OCI-M2 (cell line): Measurements from ENCODE around the gene CFAP53.
"Not testable (repeated sequence)": the region's sequence is repeated elsewhere in the genome, so short reads cannot be mapped to it uniquely, and the experiment has no call there.

Experiments
- DNase-seq: peaks from one replicate; lab custom pipeline; 2025; ENCODE audit not compliant: unreplicated experiment; lab: John Stamatoyannopoulos, UW

The CFAP53 gene, protein sequence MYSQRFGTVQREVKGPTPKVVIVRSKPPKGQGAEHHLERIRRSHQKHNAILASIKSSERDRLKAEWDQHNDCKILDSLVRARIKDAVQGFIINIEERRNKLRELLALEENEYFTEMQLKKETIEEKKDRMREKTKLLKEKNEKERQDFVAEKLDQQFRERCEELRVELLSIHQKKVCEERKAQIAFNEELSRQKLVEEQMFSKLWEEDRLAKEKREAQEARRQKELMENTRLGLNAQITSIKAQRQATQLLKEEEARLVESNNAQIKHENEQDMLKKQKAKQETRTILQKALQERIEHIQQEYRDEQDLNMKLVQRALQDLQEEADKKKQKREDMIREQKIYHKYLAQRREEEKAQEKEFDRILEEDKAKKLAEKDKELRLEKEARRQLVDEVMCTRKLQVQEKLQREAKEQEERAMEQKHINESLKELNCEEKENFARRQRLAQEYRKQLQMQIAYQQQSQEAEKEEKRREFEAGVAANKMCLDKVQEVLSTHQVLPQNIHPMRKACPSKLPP

DNA sequence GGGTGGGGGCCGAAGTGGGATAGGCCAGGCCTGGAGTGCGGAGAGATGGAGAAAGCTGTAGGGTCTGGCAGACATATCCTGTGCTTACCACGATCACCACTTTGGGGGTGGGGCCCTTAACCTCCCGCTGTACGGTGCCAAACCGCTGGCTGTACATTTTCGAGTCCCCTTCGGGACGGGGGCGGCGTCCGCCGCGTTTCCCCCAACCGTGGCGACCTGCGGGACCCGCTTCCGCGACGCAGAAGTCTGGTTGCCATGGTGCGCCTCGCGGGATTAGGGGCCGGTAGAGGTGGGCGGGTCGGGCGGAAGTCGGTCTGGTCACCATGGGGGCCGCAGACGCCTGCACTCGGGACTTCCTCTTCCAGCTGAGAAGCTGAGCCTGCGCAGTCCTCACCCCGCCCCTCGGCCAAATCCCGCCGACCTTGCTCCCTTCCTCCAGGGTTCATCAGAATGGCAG, at the start of gene CFAP53:
Gene CFAP53, minus strand, starts transcription at position 248 of the 457 bp plus-strand sequence. Its CDS starts 91 bp downstream, at position 157.
- peak; percentile 60 for DNase-seq

DNA sequence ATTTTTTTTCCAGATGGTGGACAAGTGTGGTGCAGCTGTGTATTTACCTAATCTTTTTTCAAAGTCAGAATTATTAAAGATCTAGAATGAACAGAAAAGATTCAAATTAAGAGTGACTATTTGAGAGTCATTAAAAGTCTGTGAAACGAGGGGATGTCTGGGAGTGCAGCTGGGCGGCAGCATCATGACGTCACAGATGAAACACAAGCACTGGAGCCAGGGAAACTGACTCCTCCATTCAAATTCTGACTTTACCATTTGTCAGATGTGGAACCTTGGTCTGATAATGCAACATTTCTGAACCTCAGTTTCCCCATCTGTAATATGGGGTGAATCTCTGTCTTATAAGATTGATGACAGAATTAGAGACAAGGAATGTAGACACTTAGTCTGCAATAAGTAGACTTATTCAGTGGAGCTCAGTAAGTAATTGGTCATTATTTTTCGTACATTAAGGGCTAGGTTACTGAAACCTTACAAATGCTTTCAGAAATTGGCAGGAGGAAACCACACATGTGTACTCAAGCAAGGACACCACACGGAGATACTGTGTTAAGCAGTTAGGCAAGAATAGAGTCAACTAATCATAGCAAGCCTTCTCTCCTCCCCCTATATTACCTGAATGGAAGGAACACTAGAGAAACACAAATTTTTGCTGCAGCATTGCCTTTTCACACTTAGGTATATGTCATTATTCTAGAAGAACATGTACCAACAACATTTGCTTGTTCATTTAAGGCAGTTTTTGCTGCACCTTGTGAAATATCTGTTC, 49.0 kb upstream of the CFAP53 start:
- DNase-seq: no peak

DNA sequence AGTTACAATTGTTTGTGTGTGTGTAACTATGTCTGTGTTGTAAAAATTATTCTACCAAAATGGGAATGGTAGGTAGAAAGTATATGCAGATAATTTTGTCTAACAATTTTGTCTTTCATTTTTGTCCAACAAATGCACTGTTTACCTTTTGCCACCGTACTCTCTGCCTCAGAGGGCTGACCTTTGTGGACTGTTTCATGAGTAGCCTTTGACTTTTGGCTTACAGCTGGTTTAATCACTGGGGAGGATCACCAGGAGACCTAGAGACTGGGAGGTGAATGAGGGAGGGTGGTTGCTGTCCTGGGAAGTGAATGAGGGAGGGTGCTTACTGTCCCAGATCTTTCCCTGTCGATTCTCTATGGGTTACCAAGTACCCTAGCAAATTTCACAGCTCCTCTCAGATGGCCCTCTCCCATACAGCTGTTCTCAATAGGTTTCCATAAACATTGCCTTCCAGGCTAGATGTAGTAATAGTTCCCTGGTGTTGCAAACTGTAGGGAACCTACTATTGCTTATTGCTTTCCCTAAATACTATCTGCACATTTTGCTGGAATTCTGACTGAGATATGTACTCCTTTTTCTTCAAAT, 47.7 kb upstream of the CFAP53 start:
- DNase-seq: no peak

DNA sequence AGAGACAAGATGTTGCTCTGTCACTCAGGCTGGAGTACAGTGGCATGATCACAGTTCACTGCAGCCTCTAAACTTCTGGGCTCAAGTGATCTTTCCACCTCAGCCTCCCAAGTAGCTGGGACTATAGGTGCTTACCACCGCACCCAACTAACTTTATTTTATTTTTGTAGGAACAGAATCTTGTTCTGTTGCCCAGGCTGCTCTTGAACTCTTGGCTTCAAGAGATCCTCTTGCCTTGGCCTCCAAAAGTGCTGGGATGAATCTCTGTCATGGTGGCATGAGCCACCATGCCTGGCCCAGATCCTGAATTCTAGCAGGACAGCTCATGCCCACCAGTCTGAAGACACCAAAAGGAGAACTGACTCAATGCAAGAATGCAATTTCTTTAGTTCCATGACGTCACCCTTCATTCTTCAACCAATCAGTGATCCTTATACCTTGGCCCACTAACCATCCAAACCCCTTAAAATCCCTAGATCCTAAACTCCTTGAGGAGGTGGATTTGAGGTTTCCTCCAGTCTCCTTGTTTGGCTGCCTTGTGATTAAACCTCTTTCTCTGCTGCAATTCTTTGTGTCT, 46.8 kb upstream of the CFAP53 start:
- DNase-seq: no peak

DNA sequence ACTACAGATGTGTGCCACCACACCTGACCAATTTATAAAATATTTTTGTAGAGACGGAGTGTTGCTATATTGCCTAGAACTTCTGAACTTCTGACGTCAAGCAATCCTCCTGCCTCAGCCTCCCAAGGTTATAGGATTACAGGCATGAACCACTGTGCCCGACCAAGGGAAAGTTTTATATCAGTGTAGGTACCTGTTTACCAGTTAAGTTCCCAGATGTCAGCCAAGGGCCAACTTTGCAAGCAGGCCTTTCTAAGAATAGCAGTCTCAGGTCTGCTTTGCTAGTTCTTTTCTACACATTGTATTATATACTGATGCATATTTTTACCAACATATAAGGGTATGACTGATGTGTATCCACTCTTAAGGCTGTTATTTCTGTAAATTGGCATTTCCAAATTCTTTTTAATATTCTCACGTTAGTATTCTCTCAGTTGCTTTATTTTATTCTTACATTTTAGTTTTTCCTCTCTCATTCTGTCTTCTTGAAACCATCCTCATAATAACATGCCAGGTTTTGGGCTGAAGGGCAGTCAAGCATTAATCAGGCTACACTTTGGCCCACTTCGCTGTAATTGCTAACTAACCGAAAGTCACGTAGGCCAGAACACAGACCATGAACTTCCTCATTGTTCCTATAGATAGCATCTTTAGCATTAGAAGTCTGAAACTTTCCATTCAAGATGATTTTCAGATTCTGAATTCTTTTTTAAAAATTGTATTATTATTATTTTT, 46.2 kb upstream of the CFAP53 start:
- no peak for DNase-seq

DNA sequence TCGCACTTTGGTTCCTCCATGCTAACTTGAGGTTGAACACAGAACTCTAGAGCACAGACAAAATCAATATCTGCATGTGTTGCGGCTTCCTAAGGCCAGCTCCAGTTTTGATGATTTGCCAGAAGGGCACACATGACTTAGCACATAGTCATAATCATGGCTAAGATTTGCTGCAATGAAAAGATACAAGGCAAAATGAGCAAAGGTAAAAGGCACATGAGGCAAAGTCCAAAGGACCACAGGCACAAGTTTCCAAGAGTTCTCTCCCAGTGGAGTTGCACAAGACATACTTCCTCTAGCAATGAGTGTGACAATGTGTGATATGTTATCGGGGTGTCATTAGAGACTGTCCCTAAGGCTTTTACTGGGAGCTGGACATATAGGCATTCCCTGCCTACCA, 45.4 kb upstream of the CFAP53 start:
- no peak for DNase-seq

DNA sequence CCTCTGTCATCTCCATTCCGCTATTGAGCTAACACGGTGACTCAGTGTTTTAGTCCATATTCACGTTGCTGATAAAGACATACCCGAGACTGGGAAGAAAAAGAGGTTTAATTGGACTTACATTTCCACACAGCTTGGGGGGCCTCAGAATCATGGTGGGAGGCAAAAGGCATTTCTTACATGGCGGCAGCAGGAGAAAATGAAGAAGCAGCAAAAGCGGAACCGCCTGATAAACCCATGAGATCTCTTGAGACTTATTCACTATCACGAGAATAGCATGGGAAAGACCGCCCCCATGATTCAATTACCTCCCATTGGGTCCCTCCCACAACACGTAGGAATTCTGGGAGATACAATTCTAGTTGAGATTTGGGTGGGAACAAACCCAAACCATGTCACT, 43.8 kb upstream of the CFAP53 start:
- no peak for DNase-seq

DNA sequence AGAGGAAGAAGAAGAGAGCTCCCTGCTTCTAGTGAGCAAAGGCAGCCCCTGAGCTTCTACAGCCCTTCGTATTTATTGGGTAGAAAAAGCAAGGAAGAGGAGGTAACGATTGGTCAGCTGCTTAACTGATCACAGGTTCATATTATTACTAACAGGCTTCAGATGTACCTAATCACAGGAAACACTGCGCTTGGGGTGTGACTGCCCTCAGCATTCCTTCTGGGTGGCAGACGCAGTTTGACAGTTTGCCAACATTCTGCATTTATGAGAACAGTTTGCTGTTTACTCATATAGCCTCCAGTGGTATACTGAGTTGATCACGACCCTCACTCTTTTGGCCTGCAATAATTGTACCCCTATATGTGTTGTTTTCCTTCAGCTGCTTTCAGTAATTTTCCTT, 42.6 kb upstream of the CFAP53 start:
- not testable (repeated sequence) for DNase-seq

DNA sequence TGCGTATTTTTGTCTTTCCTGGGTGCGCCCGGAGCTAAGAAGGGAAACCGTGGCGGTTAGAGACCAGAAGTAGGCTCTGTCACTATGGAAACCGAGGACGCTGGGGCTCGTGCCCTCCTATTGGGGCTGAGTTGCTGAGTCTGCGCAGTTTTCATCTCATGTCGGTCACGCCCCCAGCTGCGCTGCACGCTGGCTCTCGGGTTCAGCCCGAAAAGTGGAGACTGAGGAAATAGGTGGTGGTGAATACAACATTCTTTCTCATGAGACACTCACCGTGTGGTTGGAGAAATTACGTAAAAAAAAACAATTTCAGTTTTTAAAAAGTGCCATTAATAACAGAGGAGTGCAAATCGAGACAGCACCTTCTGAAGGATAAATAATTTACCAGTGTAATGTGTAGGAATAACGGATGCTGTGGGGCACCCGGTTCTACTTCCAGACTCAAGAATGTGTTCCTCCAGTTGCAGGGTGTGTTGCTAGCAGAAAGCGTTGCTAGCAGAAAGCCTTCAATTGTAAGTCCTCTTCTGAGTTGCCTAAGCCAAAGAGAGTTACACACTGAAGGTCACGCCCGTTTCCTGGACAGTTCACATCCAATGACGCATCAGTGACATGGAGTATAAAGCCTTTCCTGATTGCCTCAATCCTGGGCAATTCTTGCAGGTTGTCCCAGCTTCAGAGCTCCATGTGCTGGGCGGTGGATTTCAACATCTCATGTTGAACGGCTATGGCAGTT, 41.6 kb upstream of the CFAP53 start:
- peak; percentile 71 for DNase-seq

DNA sequence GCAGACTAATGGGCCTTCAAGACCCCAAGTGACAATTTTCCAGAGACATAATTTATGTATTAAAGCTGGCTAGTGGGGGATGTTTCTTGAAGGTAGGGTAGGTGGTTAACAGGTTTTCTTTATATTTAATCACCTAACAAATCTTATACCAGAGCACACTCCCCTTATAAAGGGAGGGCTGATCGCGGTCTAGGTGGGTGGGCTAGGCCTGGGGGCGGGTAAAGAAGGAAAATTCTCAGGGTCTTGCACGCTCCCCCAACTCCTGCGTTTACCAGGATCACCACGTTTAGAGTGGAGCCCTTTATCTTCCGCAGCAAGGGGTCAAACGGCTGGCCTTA, 41.1 kb upstream of the CFAP53 start:
- no peak for DNase-seq

DNA sequence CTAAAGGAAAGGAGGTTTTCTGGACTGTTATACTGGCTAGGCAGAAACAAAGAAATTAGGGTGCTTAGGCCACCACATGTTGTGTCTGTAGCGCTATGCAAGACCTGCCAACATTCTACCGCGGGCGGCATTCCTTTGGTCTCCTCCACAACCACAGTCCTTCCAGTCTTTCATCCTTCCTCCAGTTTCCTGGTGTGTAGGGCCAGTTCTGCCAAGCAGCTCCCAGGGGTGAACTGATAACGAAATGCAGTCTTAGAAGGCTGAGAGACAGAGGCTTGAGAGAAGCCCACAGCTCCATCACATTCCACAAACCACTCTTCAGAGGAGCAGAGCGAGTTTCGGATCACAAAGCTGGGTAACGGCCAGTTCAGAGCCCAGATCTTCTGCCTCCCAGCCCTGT, 40.6 kb upstream of the CFAP53 start:
- no peak for DNase-seq

DNA sequence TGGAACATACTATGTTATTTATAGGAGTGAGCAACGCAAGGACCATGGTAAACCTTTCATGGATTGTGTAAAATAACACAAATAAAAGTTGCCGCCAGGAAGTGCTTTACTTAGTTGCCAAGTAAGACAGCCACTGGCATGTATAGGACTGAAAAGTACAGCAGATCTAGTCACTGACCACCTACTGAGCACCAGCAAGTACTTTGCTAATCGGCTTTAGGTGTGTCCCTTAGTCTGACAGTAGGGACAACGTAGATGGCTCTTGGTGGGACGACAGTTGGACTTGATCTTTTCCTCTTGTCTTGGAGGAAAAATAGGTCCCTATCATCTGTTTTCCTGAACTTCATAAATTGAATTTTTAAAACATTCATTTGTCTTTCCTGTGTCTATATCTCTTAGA, 34.8 kb upstream of the CFAP53 start:
- no peak for DNase-seq

DNA sequence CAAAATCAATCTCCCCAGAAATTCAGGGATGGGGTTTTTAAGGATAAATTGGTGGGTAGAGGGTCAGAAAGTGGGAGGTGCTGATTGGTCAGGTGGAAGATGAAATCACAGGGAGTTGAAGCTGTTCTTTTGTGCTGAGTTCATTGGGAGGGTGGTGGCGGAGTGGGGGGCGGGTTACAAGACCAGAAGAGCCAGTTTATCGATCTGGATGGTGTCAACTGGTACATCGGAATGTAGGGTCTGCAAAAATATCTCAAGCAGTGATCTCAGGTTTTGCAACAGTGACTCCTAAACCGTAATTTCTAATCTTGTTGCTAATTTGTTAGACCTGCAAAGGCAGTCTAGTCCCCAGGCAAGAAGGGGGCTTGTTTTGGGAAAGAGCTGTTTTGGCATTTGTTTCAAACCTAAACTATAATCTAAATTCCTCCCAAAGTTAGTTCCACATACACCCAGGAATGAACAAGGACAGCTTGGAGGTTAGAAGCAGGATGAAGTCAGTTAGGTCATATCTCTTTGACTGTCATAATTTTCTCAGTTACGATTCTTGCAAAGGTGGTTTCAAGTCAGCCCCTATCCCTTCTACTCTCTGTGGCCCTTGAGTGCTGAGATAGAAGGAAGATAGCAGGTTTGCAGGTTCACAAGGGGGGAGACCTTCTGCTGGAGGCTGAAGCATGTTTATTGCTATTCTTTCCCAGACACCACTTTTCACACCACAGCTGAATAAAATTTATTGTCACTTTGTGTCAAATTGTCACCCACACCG, 33.5 kb upstream of the CFAP53 start:
- no peak for DNase-seq

DNA sequence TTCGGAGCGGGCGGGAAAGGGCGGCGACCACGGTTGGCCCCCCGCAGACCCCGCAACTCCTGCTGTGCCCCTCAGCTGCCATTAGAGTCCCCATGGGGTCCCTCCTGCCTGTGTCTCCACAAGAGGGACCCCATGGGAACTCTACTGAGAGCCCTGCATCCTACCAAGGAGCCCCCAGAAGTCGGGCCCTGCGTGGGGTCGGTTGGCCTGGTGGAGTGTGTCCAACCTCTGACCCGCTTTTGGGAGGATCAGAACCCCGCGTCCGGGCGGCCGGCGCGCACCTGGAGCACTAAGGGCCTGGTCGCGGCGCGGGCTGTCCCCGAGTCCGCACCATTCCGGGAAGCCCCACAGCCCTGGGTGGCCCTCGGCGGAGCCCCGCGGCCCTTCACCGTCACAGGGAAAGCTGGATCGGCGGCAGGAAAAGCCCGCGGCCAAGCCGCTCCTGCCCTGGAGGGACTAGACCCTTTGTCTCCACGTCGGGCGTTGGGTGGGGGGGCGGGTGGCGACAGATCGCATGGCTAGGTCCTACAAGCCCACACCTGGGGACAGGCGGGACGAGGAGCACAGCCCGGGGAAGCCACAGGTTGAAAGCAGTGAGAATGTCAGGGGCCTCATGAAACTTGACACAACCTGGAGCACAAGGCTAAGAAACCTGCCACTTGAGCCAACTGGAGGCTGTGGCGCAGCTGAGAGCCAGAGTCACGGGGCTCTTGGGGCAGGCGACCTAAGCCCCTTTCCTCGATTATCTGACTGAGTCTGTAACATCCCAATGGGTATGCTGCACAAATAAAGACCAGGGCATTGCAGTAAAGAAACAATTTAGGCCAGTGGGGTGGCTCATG, 32.4 kb upstream of the CFAP53 start:
- no peak for DNase-seq

DNA sequence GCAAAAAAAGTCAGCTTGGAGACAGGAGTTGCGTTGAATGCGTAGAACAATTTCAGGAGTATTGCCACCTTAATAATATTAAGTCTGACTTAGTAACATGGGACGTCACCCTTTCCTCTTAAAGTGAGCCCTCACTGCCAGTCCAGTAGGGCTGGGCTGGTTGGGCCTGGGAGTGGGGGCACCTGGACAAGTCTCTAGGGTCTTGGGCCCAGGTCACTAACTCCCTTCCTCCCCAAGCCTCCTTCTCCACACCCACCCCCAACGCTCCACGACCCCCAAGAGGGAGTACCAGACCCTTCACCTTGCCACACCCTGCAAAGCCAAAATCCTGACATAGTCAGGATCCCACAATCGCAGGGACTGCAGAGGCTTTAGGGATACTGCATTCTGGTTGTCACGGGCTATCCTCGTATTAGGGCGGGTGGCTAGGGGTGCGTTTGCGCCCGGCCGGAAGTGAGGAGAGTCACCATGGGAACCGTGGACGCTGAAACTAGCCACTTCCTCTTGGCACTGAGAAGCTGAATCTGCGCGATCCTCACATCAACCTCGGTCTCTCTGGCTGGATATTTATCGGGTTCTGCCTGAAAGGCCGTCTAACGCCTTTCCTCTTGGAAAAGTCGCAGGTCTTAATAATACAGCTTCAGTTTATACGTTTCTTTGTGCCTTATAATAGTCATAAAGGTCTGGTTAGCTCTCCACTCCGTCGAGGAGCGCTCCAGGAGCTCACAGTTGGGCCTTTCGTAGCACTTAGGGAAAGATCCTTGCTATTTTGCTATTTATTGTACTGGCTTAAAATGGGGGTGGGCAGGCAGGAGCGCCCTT, 31.5 kb upstream of the CFAP53 start:
- DNase-seq: peak; percentile 3

DNA sequence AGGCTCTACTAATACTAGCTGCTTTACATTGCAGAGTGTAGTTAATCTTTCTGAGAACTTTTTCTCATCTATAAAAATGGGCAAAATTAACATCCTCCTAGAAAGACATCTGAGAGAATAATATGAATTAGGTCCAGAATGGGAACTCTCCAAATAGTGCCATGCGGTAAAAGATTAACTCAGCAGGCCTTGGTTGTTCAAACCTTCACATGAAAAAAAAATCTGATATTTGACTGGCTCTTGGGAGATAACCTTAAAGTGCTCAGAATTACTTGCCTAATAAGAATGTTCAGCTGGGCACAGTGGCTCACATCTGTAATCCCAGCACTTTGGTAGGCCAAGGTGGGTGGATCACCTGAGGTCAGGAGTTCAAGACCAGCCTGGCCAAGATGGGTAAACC, 26.7 kb upstream of the CFAP53 start:
- DNase-seq: no peak

DNA sequence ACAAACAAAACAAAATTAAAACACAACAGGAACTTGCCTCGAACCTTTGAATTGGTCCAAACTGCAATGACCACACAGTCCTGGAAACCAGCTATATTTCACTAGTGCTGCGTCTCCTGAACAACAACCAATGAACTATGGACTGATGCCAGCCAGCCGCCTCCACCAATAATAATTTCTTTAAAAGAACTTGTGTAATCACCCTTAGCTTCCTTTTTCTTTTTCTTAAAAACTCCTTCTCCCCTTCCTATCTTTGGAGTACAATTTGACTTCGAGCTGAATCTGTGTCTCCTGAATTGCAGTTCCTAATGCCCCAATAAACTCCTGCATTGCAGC, 22.8 kb upstream of the CFAP53 start:
- DNase-seq: no peak
